Muscle of arm (tissue), 12 donors: ENCODE measurements around the gene SSR2. TPM values are rescaled to one million over a fixed set of nuclear protein-coding genes. Genes with fewer than 3 reads are reported as not detected.
"Not testable (repeated sequence)": the region's sequence is repeated elsewhere in the genome, so short reads cannot be mapped to it uniquely, and the experiment has no call there.

Source experiments
- DNase-seq: peaks from one replicate; pipeline ENCODE4 v3.0.0-alpha.2; 2013
- polyA plus RNA-seq, 12 donors: library from polyadenylated mRNA; unstranded; fragments of 120-200 nt; gene quantifications; one replicate each; pipeline ENCODE4 v1.2.1, GENCODE V29; 2013; ENCODE audit not compliant: insufficient read length in 12 of 12

Gene SSR2
- polyA plus RNA-seq, 12 donors, result 209 to 317 (median 230) TPM; not detected in 1

- DNase-seq, result no peak
Observed at GRCh38 chr1:156051011-156051725, 30.4 kb upstream of the SSR2 start.

GRCh38 chr1:156050376-156050775, 29.6 kb upstream of the SSR2 start:
- DNase-seq, result peak; percentile 30

GRCh38 chr1:156048663-156049258, 28.0 kb upstream of the SSR2 start:
- no peak for DNase-seq

- no peak for DNase-seq
Observed at GRCh38 chr1:156045076-156045475, 24.3 kb upstream of the SSR2 start.

GRCh38 chr1:156042828-156043227, 22.1 kb upstream of the SSR2 start:
- DNase-seq, result no peak

GRCh38 chr1:156034991-156035390, 14.2 kb upstream of the SSR2 start:
- DNase-seq, result not testable (repeated sequence)

GRCh38 chr1:156033011-156033410, 12.3 kb upstream of the SSR2 start:
- DNase-seq, result no peak

- no peak for DNase-seq
Observed at GRCh38 chr1:156026588-156026987, 5.8 kb upstream of the SSR2 start.

- no peak for DNase-seq
Observed at GRCh38 chr1:156025876-156026275, 5.1 kb upstream of the SSR2 start.

GRCh38 chr1:156024801-156025200, 4.0 kb upstream of the SSR2 start:
- no peak for DNase-seq

GRCh38 chr1:156021954-156022353, 1.2 kb upstream of the SSR2 start:
- no peak for DNase-seq

- no peak for DNase-seq
Observed at GRCh38 chr1:156021093-156021428, 310 bp upstream of the SSR2 start.

GRCh38 chr1:156019946-156020292, 832 bp downstream of the SSR2 start:
- DNase-seq, result no peak

GRCh38 chr1:156014829-156015228, 5.9 kb downstream of the SSR2 start:
- no peak for DNase-seq

- no peak for DNase-seq
Observed at GRCh38 chr1:156012051-156012817, 8.5 kb downstream of the SSR2 start.

GRCh38 chr1:156009404-156009803, 11.3 kb downstream of the SSR2 start:
- DNase-seq, result no peak

GRCh38 chr1:156006666-156007376, 13.9 kb downstream of the SSR2 start:
- DNase-seq, result no peak

GRCh38 chr1:156004843-156005584, 15.7 kb downstream of the SSR2 start:
- no peak for DNase-seq

GRCh38 chr1:156003923-156004188, 16.9 kb downstream of the SSR2 start:
- DNase-seq, result no peak

GRCh38 chr1:156002188-156002911, 18.4 kb downstream of the SSR2 start:
- DNase-seq, result no peak

- DNase-seq, result no peak
Observed at GRCh38 chr1:156001662-156002171, 19.0 kb downstream of the SSR2 start.
